Measurements from ENCODE around the gene TBX4.
A peak's percentile ranks its signal among the peaks of the same experiment; 100 is the strongest.
"Not testable (repeated sequence)": the region's sequence is repeated elsewhere in the genome, so short reads cannot be mapped to it uniquely, and the experiment has no call there.

TBX4 gene

DNA sequence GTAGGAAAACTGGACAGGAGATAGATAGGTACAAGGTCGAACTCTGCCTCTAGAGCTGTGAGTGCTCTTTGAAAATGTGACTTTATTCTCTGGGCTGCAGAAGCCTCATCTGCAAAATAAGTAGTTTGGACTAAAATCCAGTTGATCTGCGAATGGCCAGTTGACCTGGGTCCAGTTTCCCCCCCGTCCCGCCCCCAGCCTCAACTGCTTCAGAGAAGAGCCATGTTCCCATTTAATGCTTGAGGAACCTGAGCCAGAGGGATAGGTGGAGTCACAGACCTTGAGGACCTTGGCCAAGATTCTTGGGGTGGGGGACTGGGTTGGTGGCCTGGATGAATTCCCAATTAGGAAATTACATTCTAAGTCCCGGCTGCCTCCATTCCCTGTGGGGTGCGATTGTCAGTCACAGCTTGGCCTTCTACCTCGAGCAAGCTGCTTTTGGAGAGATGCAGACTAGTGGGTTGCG lies 38.5 kb upstream of the TBX4 start:
- DNase-seq: no peak

- no peak for DNase-seq
Observed at GRCh38 chr17:61414141-61414935, 37.9 kb upstream of the TBX4 start.

GRCh38 chr17:61414936-61415251 lies 37.3 kb upstream of the TBX4 start:
- DNase-seq: no peak

GRCh38 chr17:61415374-61416210 lies 36.6 kb upstream of the TBX4 start:
- no peak for DNase-seq

DNA sequence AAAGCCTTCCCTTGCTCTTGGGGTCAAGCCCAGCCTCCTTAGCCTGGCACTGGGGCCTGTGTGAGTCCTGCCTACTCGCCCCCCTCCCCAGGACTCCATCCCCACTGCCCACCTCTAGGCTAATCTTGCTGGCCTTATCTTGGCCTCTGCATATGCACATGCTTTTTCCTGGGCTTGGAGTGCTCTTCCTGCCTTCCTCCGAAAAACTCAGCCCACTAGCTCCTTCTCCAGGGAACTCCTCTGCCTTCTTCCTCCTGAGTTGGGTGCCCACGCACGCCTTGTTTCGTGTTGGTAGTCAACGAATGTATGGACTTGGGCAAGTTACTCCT lies 36.0 kb upstream of the TBX4 start:
- no peak for DNase-seq

DNA sequence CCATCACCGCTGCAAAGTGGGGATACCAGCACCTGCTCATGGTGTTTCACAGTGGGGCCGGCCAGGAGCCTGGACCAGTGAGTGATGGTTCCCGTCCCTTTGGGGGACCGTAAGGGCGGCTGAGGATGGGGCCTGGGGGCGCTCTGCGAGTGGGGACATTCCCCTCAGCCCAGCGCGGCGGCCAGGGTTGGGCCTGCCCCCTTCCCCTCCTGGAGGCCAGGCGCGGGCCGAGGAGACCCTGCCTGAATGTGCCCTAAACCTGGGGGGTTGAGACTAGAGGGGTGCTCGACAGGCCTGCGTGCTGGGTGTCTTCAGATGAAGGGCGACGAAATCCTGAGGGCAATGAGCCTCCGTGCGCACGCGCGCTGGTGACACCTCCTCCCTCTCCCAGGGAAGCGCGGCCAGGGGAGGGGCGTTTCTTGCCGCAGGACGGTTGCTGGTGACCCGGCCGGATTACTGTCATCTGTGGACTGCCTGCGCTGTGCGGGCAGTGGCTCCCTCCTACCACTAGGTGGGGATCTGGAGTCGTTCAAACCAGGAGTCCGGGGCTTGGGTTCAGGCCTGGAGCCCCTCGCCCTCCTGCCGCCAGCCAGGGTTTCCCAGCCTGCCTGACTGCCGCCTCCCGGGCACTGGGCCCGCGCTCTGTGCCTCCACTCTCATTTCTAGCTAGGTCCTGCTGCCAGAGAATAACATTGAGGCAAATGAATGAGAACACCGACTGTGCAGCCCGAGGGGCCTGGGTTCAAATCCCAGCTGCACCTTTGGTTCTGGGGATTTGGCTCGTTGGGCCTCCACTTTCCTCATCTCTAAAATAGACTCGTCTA lies 35.5 kb upstream of the TBX4 start:
- DNase-seq: peak; percentile 31

- DNase-seq: no peak
Observed at GRCh38 chr17:61418449-61418848, 33.8 kb upstream of the TBX4 start.

DNA sequence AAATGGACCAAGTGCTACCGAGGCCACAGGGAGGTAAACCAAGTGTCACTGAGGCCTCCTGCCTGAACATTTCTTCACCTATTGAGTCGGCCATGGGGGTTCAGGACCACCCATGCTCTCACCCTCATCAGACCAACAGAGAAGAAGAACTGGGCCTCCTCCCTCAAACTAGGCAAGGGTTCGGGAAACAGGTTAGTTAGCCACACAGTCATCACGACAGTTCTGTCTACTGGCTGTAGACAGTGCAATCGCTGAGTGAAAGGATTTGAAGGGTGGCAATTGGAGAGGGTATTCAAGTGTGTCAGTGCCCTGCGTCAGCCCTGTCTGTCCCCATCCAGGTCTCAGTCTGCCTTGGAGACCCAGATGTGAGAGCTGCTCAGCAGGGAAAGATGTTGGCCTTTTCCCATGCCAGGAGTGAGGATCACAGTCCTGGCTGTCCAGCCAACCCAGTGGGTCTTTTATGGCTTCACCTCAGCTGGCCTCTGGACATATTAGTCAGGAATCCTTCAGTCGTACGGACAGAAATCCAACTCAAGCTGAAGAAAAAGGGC lies 32.7 kb upstream of the TBX4 start:
- no peak for DNase-seq

DNA sequence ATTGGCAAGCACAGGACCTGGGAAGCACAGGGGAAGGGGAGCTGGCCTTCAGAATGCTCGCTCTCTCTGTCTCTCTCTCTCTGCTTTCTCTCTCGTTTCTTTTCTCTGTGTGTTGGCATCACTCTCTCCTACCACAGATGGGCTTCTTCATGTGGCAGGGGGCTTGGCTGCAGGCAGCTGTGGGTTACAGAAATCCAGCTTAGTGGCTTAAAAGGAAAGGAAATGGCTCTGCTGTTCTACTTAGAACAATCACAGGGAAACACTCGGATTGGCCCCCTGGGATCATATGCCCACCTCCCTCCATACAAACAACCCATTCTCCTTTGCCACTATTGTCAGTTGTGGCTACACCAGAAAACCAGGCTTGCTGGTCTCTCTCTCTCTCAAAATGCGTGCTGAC lies 32.2 kb upstream of the TBX4 start:
- no peak for DNase-seq

GRCh38 chr17:61420745-61421398 lies 31.4 kb upstream of the TBX4 start:
- no peak for DNase-seq

GRCh38 chr17:61421460-61421859 lies 30.8 kb upstream of the TBX4 start:
- DNase-seq: no peak

- DNase-seq: no peak
Observed at GRCh38 chr17:61422116-61422799, 30.0 kb upstream of the TBX4 start.

- no peak for DNase-seq
Observed at GRCh38 chr17:61422869-61423268, 29.4 kb upstream of the TBX4 start.

GRCh38 chr17:61423967-61424649 lies 28.1 kb upstream of the TBX4 start:
- no peak for DNase-seq

DNA sequence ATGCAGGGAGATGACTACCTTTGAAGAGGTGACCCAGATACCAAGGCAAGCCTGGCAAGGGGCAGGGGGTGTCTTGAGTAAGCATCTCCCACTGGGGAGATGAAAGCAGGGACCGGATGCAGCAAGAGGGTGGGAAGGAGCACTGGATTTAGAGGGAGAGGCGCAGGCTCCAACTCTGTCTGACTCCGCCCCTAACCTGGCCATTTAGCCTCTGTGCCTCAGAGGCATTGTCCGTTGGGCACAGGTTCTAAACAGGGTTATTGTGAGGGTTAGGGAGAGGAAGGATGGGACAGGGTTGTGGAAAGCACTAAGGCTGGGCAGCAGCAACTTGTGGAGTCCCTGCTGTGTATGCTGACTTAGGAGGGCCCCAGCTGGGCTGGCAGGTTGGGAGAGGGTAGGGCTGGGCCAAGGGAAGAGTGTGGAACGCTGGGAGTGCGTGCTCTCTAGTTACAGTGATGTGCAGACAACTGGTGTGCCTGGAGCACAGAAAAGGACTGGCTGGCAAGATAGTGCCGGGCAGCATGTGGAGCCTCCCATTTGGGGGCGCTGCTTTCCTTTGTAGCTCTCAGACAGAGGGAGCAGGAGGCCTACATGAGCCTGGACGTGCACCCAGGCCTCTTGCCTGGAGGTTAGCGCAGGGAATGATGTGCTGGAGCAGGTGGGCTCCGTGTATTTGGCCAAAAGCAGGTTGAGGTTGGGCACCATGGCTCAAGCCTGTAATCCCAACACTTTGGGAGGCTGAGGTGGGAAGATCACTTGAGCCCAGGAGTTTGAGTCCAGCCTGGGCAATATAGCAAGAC lies 26.3 kb upstream of the TBX4 start:
- no peak for DNase-seq

DNA sequence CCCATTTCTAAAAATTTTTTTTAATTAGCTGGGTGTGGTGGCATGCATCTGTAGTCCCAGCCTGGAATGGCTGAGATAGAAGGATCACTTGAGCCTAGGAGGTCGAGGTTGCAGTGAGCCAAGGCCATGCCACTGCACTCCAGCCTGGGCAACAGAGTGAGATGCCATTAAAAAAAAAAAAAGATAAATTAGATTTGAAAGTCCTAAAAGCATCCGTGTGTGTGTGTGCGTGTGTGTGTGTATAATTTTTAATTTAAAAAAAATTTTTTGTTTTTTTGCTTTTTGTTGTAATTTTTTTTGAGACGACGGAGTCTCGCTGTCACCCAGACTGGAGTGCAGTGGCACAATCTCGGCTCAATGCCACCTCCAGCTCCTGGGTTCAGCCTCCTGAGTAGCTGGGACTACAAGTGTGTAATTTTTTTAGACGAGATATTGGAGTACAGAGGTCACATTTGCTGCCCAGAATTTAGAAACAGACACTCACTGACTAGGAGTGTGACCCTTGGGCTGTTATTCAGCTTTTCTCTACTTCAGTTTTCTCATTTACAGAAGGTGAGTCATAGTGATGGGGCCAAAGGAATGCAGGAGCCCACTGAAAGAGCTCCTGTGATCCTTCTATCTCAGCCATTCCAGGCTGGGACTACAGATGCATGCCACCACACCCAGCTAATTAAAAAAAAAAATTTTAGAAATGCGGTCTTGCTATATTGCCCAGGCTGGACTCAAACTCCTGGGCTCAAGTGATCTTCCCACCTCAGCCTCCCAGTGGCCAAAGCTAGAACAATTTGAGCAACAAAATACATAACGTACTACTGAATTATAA lies 25.5 kb upstream of the TBX4 start:
- DNase-seq: no peak

DNA sequence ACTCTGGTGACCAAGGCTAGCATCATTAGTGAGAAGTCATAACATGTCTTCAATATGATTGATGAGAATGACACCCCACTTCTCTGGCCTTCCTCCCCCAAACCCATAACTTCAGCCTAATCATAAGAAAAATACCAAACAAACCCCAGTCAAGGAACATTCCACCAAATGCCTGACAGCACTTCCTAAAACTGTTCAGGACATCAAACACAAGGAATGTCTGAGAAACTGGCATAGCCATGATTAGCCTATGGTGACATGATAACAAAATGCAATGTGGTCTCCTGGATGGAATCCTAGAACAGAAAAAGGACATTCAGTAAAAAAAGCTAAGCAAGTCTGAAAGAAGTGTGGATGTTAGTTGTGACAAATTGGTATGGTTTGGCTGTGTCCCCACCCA lies 24.7 kb upstream of the TBX4 start:
- no peak for DNase-seq

GRCh38 chr17:61429274-61429673 lies 22.9 kb upstream of the TBX4 start:
- DNase-seq: no peak

- DNase-seq: not testable (repeated sequence)
Observed at GRCh38 chr17:61429831-61430230, 22.4 kb upstream of the TBX4 start.
